Neuron (in vitro differentiated cells): ENCODE results near the gene PTPRK.
"Not testable (repeated sequence)": the region's sequence is repeated elsewhere in the genome, so short reads cannot be mapped to it uniquely, and the experiment has no call there.

Experiments
- H2AFZ ChIP-seq: one replicate; pipeline ENCODE4 v1.6.1; 2013; ENCODE audit warnings: low read depth, mild to moderate bottlenecking, inconsistent platforms, low read length, moderate library complexity
- H3K27me3 ChIP-seq: one replicate; pipeline ENCODE4 v1.6.1; 2013; ENCODE audit warnings: low read length; ENCODE audit not compliant: insufficient read depth
- H3K36me3 ChIP-seq: one replicate; pipeline ENCODE4 v1.6.1; 2013; ENCODE audit warnings: low read length; ENCODE audit not compliant: insufficient read depth
- H3K4me1 ChIP-seq: one replicate; pipeline ENCODE4 v1.6.1; 2013; ENCODE audit warnings: low read length; ENCODE audit not compliant: insufficient read depth
- H3K4me3 ChIP-seq: 2 replicates; pipeline ENCODE4 v1.5.1; 2013; ENCODE audit warnings: mild to moderate bottlenecking, low read length, moderate library complexity
- H3K9me3 ChIP-seq: one replicate; pipeline ENCODE4 v1.6.1; 2013; ENCODE audit warnings: low read length

Gene PTPRK

DNA sequence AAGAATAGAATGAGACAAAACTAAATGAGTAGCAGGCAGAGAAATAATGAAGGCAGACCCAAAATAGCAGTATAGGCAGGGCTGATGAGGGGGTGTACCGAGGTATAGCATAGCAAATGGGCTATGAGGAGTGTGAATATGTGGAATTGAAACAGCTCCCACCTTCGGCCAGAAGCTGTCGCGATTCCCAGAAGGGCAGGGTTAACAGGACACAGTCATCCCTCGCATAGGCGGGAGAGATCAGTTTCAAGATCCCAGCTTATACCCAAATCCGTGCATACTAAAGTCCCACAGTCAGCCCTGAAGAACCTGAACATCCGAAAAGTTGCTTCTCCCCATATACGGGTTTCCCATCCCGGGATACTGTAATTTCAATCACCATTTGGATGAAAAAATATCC, 82.7 kb downstream of the PTPRK start:
- Histone ChIP-seq H3K27me3 (no peaks in the 10 kb centered on the region), H3K36me3 (no peaks in the 10 kb centered on the region), H2AFZ (no peak overlapping the region), H3K4me1 (peaks cover 6% of the 10 kb centered on the region), H3K4me3 (no peak overlapping the region), H3K9me3 (peaks cover 5% of the 10 kb centered on the region)

DNA sequence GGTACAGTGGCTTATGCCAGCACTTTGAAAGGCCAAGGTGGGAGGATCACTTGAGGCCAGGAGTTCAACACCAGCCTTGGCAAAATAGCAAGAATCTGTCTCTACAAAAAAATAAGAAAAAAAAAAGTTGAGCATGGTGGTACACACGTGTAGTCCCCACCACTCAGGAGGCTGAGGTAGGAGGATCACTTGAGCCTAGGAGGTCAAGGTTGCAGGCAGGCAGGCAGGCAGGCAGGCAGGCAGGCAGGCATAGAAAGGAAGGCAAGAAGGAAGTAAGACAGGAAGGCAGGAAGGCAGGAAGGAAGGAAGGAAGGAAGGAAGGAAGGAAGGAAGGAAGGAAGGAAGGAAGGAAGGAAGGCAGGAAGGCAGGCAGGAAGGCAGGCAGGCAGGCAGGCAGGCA, 85.6 kb downstream of the PTPRK start:
- H3K9me3 ChIP-seq, H3K36me3 ChIP-seq, H3K4me1 ChIP-seq, H3K4me3 ChIP-seq, H2AFZ ChIP-seq, H3K27me3 ChIP-seq: not testable (repeated sequence)

DNA sequence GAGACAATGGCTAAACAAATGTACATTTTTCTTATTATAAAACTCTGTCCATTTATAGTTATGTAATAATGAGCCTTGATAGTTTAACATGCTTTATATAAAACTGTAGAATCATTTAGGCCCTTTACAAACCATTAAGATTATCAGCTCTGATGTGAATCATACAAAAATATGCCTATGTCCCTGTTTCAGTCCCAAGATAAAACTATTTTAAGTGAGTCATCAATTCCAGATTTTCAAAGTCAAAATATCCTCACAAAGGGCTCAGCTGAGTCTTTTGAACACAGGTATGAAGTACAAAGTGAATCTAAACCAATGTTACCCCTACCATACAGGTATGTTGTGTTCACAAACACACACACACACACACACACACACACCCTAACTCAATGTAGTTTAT, 88.0 kb downstream of the PTPRK start:
- no peak overlapping the region for H3K4me3 ChIP-seq
- H3K36me3 ChIP-seq = no peaks in the 10 kb centered on the region
- no peak overlapping the region for H2AFZ ChIP-seq
- H3K9me3 ChIP-seq = no peaks in the 10 kb centered on the region
- no peaks in the 10 kb centered on the region for H3K27me3 ChIP-seq
- no peaks in the 10 kb centered on the region for H3K4me1 ChIP-seq

DNA sequence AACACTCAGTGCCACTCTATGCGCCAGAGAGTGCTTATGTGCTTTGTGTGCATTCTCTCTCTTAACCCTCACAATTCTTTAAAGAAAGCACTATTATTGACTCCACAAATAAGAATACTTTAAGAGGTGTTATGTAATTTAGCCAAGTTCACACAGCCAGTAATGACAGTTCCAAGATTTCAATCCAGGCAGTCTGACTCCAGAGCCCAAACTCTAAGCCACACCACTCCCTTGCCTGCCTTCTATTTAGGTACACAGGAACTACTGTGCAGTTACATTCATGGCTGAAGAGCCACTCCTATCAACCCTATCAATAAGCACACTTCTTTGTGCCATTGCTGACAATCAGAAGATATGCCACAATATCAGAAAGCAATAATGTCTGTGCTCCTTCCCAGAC, 93.3 kb downstream of the PTPRK start:
- H3K9me3 ChIP-seq = no peaks in the 10 kb centered on the region

DNA sequence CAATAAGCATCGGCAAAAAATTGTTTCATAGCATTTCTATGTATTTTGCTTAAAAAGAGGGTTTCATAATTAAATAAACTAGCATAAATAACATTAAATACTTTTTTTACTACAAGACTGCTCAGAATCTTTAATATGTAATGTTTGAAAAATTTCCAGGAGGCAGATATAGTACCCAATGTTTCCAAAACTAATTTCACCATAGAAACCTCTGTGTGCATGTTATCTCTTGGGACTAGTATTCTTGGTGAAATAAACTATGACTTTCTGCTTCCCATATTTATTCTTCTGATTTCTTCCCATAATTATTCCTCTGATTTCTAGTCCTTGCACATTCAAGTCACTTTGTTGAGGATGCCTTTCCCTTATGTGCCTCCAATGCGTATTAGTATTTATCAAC, 94.5 kb downstream of the PTPRK start:
- no peaks in the 10 kb centered on the region for H3K27me3 ChIP-seq
- no peak overlapping the region for H2AFZ ChIP-seq
- no peaks in the 10 kb centered on the region for H3K36me3 ChIP-seq
- no peaks in the 10 kb centered on the region for H3K9me3 ChIP-seq
- peaks cover 7% of the 10 kb centered on the region for H3K4me1 ChIP-seq
- no peak overlapping the region for H3K4me3 ChIP-seq

More for the DNA sequence above, 93.3 kb downstream of the PTPRK start:
- Histone ChIP-seq H3K36me3 (no peaks in the 10 kb centered on the region), H3K4me3 (no peak overlapping the region), H2AFZ (no peak overlapping the region), H3K27me3 (no peaks in the 10 kb centered on the region), H3K4me1 (peaks cover 3% of the 10 kb centered on the region)

DNA sequence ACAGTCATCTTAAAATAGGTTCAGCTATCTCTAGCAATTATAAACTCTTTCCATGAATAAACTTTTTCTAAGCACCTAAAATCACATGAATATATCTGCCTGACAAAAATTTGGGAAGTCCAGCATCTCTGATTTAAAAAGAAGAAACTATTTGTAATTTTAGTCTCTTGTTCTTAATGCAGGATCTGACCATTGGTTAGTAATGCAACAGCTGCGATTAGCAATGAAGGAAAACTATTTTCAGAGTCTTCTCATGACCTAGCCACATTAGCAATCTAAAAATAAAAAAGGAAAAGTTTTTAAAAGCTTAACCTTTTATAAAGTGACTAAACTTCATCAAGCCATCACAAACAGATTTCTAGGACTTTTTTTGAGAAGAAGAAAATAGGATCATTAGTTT, 97.5 kb downstream of the PTPRK start:
- no peaks in the 10 kb centered on the region for H3K27me3 ChIP-seq
- H3K36me3 ChIP-seq = no peaks in the 10 kb centered on the region
- no peak overlapping the region for H3K4me3 ChIP-seq
- H2AFZ ChIP-seq = no peak overlapping the region
- H3K4me1 ChIP-seq = peaks cover 7% of the 10 kb centered on the region
- H3K9me3 ChIP-seq = peaks cover 7% of the 10 kb centered on the region

DNA sequence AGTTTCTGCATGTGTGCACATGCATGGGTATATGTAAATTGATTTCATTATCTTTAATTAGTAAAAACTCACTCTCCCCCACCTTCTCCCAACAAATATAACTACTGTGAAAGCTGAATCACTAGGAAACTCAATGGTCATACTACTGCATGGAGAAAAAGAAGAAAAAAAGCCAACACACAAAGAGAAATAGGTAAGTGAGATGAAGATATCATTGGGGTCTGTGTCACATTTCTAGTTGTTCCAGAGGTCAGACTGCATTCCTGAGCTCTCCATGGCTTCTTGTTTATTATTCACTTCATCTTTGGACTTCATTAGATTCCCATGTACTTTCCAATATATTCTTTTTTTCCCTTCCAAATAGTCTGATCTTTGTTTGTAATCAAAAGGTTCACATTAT, 98.2 kb downstream of the PTPRK start:
- Histone ChIP-seq H3K4me1 (peaks cover 7% of the 10 kb centered on the region), H3K36me3 (no peaks in the 10 kb centered on the region), H2AFZ (no peak overlapping the region), H3K4me3 (no peak overlapping the region), H3K9me3 (peaks cover 7% of the 10 kb centered on the region), H3K27me3 (no peaks in the 10 kb centered on the region)

DNA sequence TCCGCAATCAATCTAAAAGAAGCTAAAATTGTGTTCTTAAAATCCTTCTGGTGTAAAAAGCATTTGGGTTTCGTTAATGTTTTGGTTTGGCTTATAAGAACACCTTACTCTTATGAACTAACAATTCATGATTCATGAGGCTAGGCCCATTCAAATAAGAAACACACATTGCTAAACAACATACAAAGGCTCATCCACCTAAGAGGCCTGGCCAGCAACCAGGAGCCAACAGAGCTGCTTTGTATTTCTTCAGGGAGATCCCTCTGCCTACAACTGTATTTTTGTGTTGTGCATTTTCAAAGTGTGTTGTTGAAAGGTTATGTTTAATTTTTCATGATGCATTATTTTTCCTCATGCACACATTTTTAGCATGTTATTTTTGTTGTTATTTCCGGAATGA, 98.6 kb downstream of the PTPRK start:
- Histone ChIP-seq H3K27me3 (no peaks in the 10 kb centered on the region), H3K9me3 (peaks cover 7% of the 10 kb centered on the region), H3K4me3 (no peak overlapping the region), H2AFZ (no peak overlapping the region), H3K4me1 (peaks cover 7% of the 10 kb centered on the region), H3K36me3 (no peaks in the 10 kb centered on the region)

DNA sequence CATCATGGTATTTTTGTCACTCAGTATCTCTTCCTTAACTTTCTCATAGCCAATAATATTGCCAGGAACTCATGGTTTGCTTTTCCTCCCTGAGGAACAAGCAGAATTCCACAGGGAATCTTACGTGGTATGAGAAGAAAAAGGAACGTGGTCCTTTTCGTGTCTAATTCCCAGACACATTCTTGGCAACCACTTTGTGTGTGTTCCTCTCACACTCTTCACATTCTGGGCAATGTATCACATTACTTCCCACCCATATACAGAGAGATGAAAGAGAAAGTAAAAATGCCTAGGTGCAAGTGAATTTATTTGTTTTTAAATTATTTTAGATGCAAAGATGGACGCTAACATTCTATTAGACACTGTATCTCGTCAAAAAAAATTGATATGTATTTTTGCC, 102.7 kb downstream of the PTPRK start:
- H3K27me3 ChIP-seq = no peaks in the 10 kb centered on the region
- H3K36me3 ChIP-seq = no peaks in the 10 kb centered on the region
- peaks cover 7% of the 10 kb centered on the region for H3K9me3 ChIP-seq
- no peak overlapping the region for H3K4me3 ChIP-seq
- H2AFZ ChIP-seq = no peak overlapping the region
- peaks cover 7% of the 10 kb centered on the region for H3K4me1 ChIP-seq

DNA sequence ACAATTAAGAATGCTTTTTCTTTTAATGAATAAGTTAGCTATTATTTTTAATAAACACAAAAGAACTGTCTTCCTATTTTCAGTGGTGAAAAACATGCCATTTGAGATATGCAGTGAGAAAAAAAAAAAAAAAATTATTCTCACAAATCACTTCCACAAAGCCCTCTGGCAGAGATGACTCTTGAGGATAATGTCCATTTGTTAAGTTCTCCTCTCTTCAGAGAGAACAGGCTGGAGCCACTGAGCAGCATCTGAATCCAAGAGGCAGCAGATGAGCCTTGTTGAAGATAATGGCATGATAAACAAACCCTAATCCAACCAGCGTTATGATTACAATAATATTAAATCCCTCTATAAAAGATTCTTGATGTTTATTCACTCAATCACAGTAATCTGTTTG, 105.0 kb downstream of the PTPRK start:
- Histone ChIP-seq H3K4me3 (no peak overlapping the region), H3K36me3 (no peaks in the 10 kb centered on the region), H3K27me3 (no peaks in the 10 kb centered on the region), H2AFZ (no peak overlapping the region), H3K4me1 (no peaks in the 10 kb centered on the region), H3K9me3 (peaks cover 7% of the 10 kb centered on the region)

DNA sequence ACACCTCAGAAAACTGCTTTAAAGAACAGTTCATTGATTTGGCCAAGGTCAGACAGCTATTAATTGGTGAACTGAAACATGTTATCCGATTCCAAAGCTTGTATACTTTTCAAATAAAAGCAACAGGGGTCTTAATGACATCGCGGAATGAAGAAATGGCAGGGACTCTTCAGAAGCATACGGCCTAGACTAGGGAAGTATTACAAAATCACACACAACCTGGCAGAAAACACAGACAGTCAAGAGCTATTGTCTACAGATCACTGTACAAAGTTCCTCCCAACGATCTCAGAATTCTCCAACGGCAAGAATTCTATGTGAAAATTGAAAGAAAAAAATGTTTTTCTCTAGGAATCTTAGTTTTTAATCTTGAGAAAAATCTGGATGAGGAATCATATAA, 105.5 kb downstream of the PTPRK start:
- Histone ChIP-seq H3K4me3 (no peak overlapping the region), H3K27me3 (no peaks in the 10 kb centered on the region), H2AFZ (no peak overlapping the region), H3K36me3 (no peaks in the 10 kb centered on the region), H3K9me3 (peaks cover 7% of the 10 kb centered on the region), H3K4me1 (no peaks in the 10 kb centered on the region)

DNA sequence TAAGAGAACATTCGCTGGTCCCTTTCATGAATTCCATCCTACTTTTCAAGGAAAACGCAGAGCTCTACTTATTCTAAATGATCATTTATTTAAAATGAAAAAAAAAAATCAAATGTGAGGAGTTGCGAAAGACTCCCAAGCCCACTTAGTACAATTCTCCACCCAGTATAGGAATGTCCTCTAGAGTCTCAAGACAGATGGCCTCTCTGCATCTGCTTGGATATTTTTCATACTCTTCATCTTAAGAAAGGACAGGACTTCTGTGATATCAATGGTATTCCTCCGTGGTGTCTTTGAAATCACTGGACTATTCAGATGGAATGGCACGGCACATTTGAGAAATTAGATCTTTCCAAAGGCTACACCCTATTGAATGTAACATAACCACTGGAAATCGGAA, 107.1 kb downstream of the PTPRK start:
- Histone ChIP-seq H3K9me3 (peaks cover 3% of the 10 kb centered on the region), H3K36me3 (no peaks in the 10 kb centered on the region), H3K4me1 (no peaks in the 10 kb centered on the region), H2AFZ (no peak overlapping the region), H3K4me3 (no peak overlapping the region), H3K27me3 (no peaks in the 10 kb centered on the region)

DNA sequence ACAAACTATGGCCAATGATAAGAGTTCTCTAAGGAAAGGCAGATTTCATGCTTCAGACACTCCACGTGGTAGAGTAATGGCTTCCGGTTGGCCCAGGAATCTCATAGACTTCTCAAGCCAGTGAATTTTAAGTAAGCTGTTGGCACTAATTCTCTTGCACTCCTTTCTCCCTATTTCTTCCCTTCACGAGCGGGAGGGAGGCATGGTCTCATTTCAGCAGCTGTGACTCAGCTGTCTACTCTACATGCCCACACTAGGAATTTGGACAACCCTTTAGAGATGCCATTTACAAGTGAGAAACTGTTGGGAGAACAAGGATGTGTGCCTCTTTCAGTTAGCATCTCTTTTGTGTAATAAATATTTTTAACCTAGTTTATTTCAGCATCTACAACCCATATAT, 107.7 kb downstream of the PTPRK start:
- Histone ChIP-seq H3K36me3 (no peaks in the 10 kb centered on the region), H3K9me3 (no peaks in the 10 kb centered on the region), H3K4me3 (no peak overlapping the region), H2AFZ (no peak overlapping the region), H3K27me3 (no peaks in the 10 kb centered on the region), H3K4me1 (no peaks in the 10 kb centered on the region)

DNA sequence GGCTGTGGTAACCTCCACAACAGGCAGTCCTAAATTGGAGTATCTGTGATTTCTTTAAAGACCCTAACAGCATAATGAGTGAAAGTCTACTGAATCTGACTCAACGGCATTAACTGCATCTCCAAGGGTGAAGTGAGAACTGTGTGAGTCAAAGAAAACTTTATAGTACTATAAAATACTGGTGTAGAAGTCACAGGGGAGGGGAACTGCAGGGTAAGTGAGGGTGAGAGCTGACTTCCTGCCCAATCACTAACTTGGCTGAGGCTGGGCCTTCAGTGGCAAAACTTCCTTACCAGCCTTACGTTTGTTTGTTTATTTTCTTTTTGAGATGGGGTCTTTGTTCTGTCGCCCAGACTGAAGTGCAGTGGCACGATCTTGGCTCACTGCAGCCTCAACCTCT, 109.8 kb downstream of the PTPRK start:
- Histone ChIP-seq H3K9me3 (no peaks in the 10 kb centered on the region), H3K27me3 (no peaks in the 10 kb centered on the region), H3K4me3 (no peak overlapping the region), H3K36me3 (no peaks in the 10 kb centered on the region), H2AFZ (no peak overlapping the region), H3K4me1 (peaks cover 9% of the 10 kb centered on the region)
